ENCODE results near the gene TNRC6C. TPM values are rescaled to one million over a fixed set of nuclear protein-coding genes. Genes with fewer than 3 reads are reported as not detected.

Gene TNRC6C
- total and polyA plus RNA-seq, 2 of the 13 experiments (the other 11 are each of a cell fraction or from before 2014, with no cell fraction given): 0.66 to 4.9 TPM

DNA sequence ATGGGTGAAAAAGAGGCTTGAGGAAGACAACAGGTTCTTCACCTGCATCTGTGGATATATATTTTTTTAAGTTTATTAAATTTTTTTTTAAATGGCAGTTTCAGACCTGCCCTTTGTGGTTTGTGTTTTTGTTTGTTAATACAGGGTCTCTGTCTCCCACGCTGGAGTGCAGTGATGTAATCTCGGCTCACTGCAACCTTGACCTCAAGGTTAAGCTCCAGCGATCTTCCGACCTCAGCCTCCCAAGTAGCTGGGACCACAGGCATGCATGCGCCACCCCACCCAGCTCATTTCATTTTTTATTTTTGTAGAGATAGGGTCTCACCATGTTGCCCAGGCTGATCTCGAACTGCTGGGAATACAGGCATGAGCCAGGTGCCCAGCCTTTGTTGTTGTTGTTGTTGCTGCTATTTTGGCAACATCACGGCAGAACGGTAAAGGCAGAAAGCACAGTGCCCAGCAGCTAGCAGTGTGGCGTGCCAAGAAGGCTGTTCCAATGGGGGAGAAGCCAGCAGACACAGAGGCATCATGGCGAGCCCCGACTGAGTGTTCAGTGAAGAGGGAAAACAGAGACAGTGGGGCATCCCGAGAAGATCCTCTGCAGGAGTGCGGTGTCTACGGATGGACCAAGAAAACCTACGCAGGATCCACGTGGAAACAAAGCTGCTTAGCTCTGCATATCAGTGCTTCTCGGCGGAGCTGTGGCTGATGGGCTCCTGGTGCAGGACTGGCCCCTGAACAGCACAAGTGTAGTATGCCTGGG lies 150.4 kb downstream of the TNRC6C start (continued):
- no peak for TF ChIP-seq RBFOX2 (IDR thresholded peaks at IDR 0.05; ENCODE audit: low read depth, low read length)
- TF ChIP-seq WIZ (CRISPR knock-in tag; IDR thresholded peaks at IDR 0.05): no peak
- TF ChIP-seq, protein P1, sequence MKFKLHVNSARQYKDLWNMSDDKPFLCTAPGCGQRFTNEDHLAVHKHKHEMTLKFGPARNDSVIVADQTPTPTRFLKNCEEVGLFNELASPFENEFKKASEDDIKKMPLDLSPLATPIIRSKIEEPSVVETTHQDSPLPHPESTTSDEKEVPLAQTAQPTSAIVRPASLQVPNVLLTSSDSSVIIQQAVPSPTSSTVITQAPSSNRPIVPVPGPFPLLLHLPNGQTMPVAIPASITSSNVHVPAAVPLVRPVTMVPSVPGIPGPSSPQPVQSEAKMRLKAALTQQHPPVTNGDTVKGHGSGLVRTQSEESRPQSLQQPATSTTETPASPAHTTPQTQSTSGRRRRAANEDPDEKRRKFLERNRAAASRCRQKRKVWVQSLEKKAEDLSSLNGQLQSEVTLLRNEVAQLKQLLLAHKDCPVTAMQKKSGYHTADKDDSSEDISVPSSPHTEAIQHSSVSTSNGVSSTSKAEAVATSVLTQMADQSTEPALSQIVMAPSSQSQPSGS (CRISPR knock-in tag; IDR thresholded peaks at IDR 0.05): peak; percentile 73; the same call in 1 of the 2 replicates
- TF ChIP-seq, protein P2, sequence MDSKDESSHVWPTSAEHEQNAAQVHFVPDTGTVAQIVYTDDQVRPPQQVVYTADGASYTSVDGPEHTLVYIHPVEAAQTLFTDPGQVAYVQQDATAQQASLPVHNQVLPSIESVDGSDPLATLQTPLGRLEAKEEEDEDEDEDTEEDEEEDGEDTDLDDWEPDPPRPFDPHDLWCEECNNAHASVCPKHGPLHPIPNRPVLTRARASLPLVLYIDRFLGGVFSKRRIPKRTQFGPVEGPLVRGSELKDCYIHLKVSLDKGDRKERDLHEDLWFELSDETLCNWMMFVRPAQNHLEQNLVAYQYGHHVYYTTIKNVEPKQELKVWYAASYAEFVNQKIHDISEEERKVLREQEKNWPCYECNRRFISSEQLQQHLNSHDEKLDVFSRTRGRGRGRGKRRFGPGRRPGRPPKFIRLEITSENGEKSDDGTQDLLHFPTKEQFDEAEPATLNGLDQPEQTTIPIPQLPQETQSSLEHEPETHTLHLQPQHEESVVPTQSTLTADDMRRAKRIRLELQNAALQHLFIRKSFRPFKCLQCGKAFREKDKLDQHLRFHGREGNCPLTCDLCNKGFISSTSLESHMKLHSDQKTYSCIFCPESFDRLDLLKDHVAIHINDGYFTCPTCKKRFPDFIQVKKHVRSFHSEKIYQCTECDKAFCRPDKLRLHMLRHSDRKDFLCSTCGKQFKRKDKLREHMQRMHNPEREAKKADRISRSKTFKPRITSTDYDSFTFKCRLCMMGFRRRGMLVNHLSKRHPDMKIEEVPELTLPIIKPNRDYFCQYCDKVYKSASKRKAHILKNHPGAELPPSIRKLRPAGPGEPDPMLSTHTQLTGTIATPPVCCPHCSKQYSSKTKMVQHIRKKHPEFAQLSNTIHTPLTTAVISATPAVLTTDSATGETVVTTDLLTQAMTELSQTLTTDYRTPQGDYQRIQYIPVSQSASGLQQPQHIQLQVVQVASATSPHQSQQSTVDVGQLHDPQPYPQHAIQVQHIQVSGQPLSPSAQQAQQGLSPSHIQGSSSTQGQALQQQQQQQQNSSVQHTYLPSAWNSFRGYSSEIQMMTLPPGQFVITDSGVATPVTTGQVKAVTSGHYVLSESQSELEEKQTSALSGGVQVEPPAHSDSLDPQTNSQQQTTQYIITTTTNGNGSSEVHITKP (CRISPR knock-in tag; IDR thresholded peaks at IDR 0.05; ENCODE audit: low read depth): no peak
- no peak for TF ChIP-seq HOXA9 (CRISPR knock-in tag; IDR thresholded peaks at IDR 0.05; ENCODE audit: borderline replicate concordance)
- 0 out of 2 replicates have a peak, but pooled peaks have one; percentile 33 for TF ChIP-seq KAT8 (CRISPR knock-in tag; IDR thresholded peaks at IDR 0.05)
- TF ChIP-seq, protein P3, sequence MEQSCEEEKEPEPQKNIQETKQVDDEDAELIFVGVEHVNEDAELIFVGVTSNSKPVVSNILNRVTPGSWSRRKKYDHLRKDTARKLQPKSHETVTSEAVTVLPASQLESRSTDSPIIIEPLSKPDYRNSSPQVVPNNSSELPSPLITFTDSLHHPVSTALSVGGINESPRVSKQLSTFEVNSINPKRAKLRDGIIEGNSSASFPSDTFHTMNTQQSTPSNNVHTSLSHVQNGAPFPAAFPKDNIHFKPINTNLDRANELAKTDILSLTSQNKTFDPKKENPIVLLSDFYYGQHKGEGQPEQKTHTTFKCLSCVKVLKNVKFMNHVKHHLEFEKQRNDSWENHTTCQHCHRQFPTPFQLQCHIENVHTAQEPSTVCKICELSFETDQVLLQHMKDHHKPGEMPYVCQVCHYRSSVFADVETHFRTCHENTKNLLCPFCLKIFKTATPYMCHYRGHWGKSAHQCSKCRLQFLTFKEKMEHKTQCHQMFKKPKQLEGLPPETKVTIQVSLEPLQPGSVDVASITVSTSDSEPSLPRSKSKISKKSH (CRISPR knock-in tag; IDR thresholded peaks at IDR 0.05; ENCODE audit: borderline replicate concordance): no peak
- peak; percentile 34; the same call in 1 of the 2 replicates for TF ChIP-seq HMG20A (CRISPR knock-in tag; IDR thresholded peaks at IDR 0.05; ENCODE audit: borderline replicate concordance)
- TF ChIP-seq, protein P4, sequence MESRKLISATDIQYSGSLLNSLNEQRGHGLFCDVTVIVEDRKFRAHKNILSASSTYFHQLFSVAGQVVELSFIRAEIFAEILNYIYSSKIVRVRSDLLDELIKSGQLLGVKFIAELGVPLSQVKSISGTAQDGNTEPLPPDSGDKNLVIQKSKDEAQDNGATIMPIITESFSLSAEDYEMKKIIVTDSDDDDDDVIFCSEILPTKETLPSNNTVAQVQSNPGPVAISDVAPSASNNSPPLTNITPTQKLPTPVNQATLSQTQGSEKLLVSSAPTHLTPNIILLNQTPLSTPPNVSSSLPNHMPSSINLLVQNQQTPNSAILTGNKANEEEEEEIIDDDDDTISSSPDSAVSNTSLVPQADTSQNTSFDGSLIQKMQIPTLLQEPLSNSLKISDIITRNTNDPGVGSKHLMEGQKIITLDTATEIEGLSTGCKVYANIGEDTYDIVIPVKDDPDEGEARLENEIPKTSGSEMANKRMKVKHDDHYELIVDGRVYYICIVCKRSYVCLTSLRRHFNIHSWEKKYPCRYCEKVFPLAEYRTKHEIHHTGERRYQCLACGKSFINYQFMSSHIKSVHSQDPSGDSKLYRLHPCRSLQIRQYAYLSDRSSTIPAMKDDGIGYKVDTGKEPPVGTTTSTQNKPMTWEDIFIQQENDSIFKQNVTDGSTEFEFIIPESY (CRISPR knock-in tag; IDR thresholded peaks at IDR 0.05): peak; percentile 51; the same call in 1 of the 2 replicates
- TF ChIP-seq, protein P5, sequence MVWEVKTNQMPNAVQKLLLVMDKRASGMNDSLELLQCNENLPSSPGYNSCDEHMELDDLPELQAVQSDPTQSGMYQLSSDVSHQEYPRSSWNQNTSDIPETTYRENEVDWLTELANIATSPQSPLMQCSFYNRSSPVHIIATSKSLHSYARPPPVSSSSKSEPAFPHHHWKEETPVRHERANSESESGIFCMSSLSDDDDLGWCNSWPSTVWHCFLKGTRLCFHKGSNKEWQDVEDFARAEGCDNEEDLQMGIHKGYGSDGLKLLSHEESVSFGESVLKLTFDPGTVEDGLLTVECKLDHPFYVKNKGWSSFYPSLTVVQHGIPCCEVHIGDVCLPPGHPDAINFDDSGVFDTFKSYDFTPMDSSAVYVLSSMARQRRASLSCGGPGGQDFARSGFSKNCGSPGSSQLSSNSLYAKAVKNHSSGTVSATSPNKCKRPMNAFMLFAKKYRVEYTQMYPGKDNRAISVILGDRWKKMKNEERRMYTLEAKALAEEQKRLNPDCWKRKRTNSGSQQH (CRISPR knock-in tag; IDR thresholded peaks at IDR 0.05; ENCODE audit: low read depth): no peak
- no peak for TF ChIP-seq SIN3A (IDR thresholded peaks at IDR 0.05; ENCODE audit: borderline replicate concordance, low read depth, low read length)
- TF ChIP-seq FOXP1 (IDR thresholded peaks at IDR 0.05): no peak
- TF ChIP-seq FOXP1 (CRISPR knock-in tag; IDR thresholded peaks at IDR 0.05): peak; percentile 25; the same call in 1 of the 2 replicates
- no peak for TF ChIP-seq ZNF598 (CRISPR knock-in tag; IDR thresholded peaks at IDR 0.05; ENCODE audit: borderline replicate concordance)
- no peak for TF ChIP-seq GABPA (IDR thresholded peaks at IDR 0.05; ENCODE audit: low read depth, low read length)
- TF ChIP-seq GABPA (CRISPR knock-in tag; IDR thresholded peaks at IDR 0.05; ENCODE audit: low read depth): no peak
- peak; percentile 56 for TF ChIP-seq HNF4A (CRISPR knock-in tag; IDR thresholded peaks at IDR 0.05)
- TF ChIP-seq NR2F6 (IDR thresholded peaks at IDR 0.05): peak; percentile 91
- peak; percentile 92 for TF ChIP-seq NR2F6 (CRISPR knock-in tag; IDR thresholded peaks at IDR 0.05)
- TF ChIP-seq ZNF121 (CRISPR knock-in tag; IDR thresholded peaks at IDR 0.05): no peak; the same call in 1 of the 2 replicates
- no peak for TF ChIP-seq CCAR2 (optimal IDR thresholded peaks at IDR 0.05; ENCODE audit: low read depth, low read length)
